Measurements from ENCODE around the gene KRT7.

Gene KRT7

GRCh38 chr12:52252728-52253343 is 19.8 kb downstream of the KRT7 start:
- no peak for TF ChIP-seq EZH2phosphoT487 (conservative IDR thresholded peaks at IDR 0.05; ENCODE audit: low read length)
- no peak for TF ChIP-seq CTCF (IDR thresholded peaks at IDR 0.05; ENCODE audit: insufficient read depth, low read length, poor library complexity, severe bottlenecking)

GRCh38 chr12:52253391-52254179 is 20.5 kb downstream of the KRT7 start:
- Histone ChIP-seq H2AFZ (ENCODE audit: low read depth, low read length, severe bottlenecking) (no peak overlapping the region), H3K4me3 (ENCODE audit: insufficient read depth, low read length, poor library complexity, severe bottlenecking) (no peak overlapping the region), H4K20me1 (ENCODE audit: low read depth, low read length) (no peaks in the 10 kb centered on the region), H3K27me3 (ENCODE audit: low read length) (no peaks in the 10 kb centered on the region), H3K27ac (ENCODE audit: low read depth, low read length) (no peak overlapping the region), H3K9me2 (replicated peaks; ENCODE audit: insufficient read depth, low read length) (no peaks in the 10 kb centered on the region), H3K4me2 (ENCODE audit: low read depth, low read length, poor library complexity, severe bottlenecking) (no peak overlapping the region), H3K79me2 (ENCODE audit: insufficient read depth, low read length) (no peaks in the 10 kb centered on the region), H3K9me3 (ENCODE audit: insufficient read depth, low read length) (no peaks in the 10 kb centered on the region), H3K9ac (ENCODE audit: low read length) (no peak overlapping the region), H3K36me3 (ENCODE audit: low read length) (no peaks in the 10 kb centered on the region), H3F3A (ENCODE audit: insufficient read depth) (no peaks in the 10 kb centered on the region)
- TF ChIP-seq EZH2phosphoT487 (conservative IDR thresholded peaks at IDR 0.05; ENCODE audit: low read length): no peak
- TF ChIP-seq CTCF (IDR thresholded peaks at IDR 0.05; ENCODE audit: insufficient read depth, low read length, poor library complexity, severe bottlenecking): no peak

More at GRCh38 chr12:52252728-52253343, 19.8 kb downstream of the KRT7 start:
- H2AFZ ChIP-seq (ENCODE audit: low read depth, low read length, severe bottlenecking): no peak overlapping the region
- no peaks in the 10 kb centered on the region for H3F3A ChIP-seq (ENCODE audit: insufficient read depth)
- no peaks in the 10 kb centered on the region for H3K27me3 ChIP-seq (ENCODE audit: low read length)
- no peaks in the 10 kb centered on the region for H3K79me2 ChIP-seq (ENCODE audit: insufficient read depth, low read length)
- no peak overlapping the region for H3K4me3 ChIP-seq (ENCODE audit: insufficient read depth, low read length, poor library complexity, severe bottlenecking)
- no peaks in the 10 kb centered on the region for H3K9me2 ChIP-seq (replicated peaks; ENCODE audit: insufficient read depth, low read length)
- no peak overlapping the region for H3K27ac ChIP-seq (ENCODE audit: low read depth, low read length)
- no peaks in the 10 kb centered on the region for H4K20me1 ChIP-seq (ENCODE audit: low read depth, low read length)
- H3K9ac ChIP-seq (ENCODE audit: low read length): no peak overlapping the region
- H3K4me2 ChIP-seq (ENCODE audit: low read depth, low read length, poor library complexity, severe bottlenecking): no peak overlapping the region
- no peaks in the 10 kb centered on the region for H3K36me3 ChIP-seq (ENCODE audit: low read length)
- H3K9me3 ChIP-seq (ENCODE audit: insufficient read depth, low read length): no peaks in the 10 kb centered on the region

- Histone ChIP-seq H3K9me2 (replicated peaks; ENCODE audit: insufficient read depth, low read length) (no peaks in the 10 kb centered on the region), H3K36me3 (ENCODE audit: low read length) (no peaks in the 10 kb centered on the region), H3K79me2 (ENCODE audit: insufficient read depth, low read length) (no peaks in the 10 kb centered on the region), H3K27me3 (ENCODE audit: low read length) (no peaks in the 10 kb centered on the region), H3K9me3 (ENCODE audit: insufficient read depth, low read length) (no peaks in the 10 kb centered on the region), H3K4me3 (ENCODE audit: insufficient read depth, low read length, poor library complexity, severe bottlenecking) (no peak overlapping the region), H4K20me1 (ENCODE audit: low read depth, low read length) (no peaks in the 10 kb centered on the region), H3K9ac (ENCODE audit: low read length) (no peak overlapping the region), H3K27ac (ENCODE audit: low read depth, low read length) (no peak overlapping the region), H3F3A (ENCODE audit: insufficient read depth) (no peaks in the 10 kb centered on the region), H3K4me2 (ENCODE audit: low read depth, low read length, poor library complexity, severe bottlenecking) (no peak overlapping the region), H2AFZ (ENCODE audit: low read depth, low read length, severe bottlenecking) (no peak overlapping the region)
- TF ChIP-seq EZH2phosphoT487 (conservative IDR thresholded peaks at IDR 0.05; ENCODE audit: low read length) (no peak), CTCF (IDR thresholded peaks at IDR 0.05; ENCODE audit: insufficient read depth, low read length, poor library complexity, severe bottlenecking) (no peak)
Observed at GRCh38 chr12:52254180-52254964, 21.3 kb downstream of the KRT7 start.
